Muscle layer of colon (tissue), 2 donors: Measurements from ENCODE around the gene MAST3.
A peak's percentile ranks its signal among the peaks of the same experiment; 100 is the strongest.
"Not testable (repeated sequence)": the region's sequence is repeated elsewhere in the genome, so short reads cannot be mapped to it uniquely, and the experiment has no call there.

Source experiments
- H3K27ac ChIP-seq: one replicate; pipeline ENCODE4 v1.7.0; 2013; ENCODE audit warnings: low read depth, mild to moderate bottlenecking, low read length, moderate library complexity
- H3K27me3 ChIP-seq, 2 donors: one replicate each; pipeline ENCODE4 v1.7.0; 2013; ENCODE audit warnings: low read length in 2 of 2, mild to moderate bottlenecking in 2 of 2; ENCODE audit not compliant: insufficient read depth in 2 of 2, control insufficient read depth in 1 of 2
- H3K36me3 ChIP-seq: one replicate; pipeline ENCODE4 v1.7.0; 2013; ENCODE audit warnings: mild to moderate bottlenecking, low read length; ENCODE audit not compliant: insufficient read depth
- H3K4me1 ChIP-seq: one replicate; pipeline ENCODE4 v1.7.0; 2013; ENCODE audit warnings: mild to moderate bottlenecking, low read length; ENCODE audit not compliant: insufficient read depth
- H3K4me3 ChIP-seq, 2 donors: one replicate each; pipeline ENCODE4 v1.7.0; 2013; ENCODE audit warnings: low read length in 2 of 2, low read depth in 1 of 2, mild to moderate bottlenecking in 1 of 2, moderate library complexity in 1 of 2
- H3K9ac ChIP-seq: one replicate; pipeline ENCODE4 v1.7.0; 2013; ENCODE audit warnings: low read length
- H3K9me3 ChIP-seq: one replicate; pipeline ENCODE4 v1.7.0; 2013; ENCODE audit warnings: mild to moderate bottlenecking, low read length
- donor health status: abdominal sarcoma.
- donor health status: Adenocarcinoma of cecum.

The MAST3 gene

GRCh38 chr19:18156841-18157464 is 59.4 kb downstream of the MAST3 start:
- Histone ChIP-seq H3K36me3 (peaks cover 8% of the 10 kb centered on the region), H3K9ac (no peak overlapping the region), H3K4me1 (peaks cover 40% of the 10 kb centered on the region), H3K27me3 (no peaks in the 10 kb centered on the region), H3K9me3 (no peaks in the 10 kb centered on the region), H3K27ac (peak overlapping the region; percentile 84), H3K4me3 (peak overlapping the region in 1 of 2 donors; percentile 8)

- Histone ChIP-seq H3K27ac (peak overlapping the region; percentile 68), H3K4me3 (no peak overlapping the region), H3K4me1 (peaks cover 40% of the 10 kb centered on the region), H3K36me3 (peaks cover 14% of the 10 kb centered on the region), H3K9ac (no peak overlapping the region), H3K9me3 (no peaks in the 10 kb centered on the region), H3K27me3 (no peaks in the 10 kb centered on the region)
Observed at GRCh38 chr19:18157465-18158063, 60.0 kb downstream of the MAST3 start.

- H3K27ac ChIP-seq, result no peak overlapping the region
- no peaks in the 10 kb centered on the region for H3K9me3 ChIP-seq
- no peak overlapping the region for H3K4me3 ChIP-seq
- H3K4me1 ChIP-seq, result peaks cover 40% of the 10 kb centered on the region
- no peak overlapping the region for H3K9ac ChIP-seq
- H3K36me3 ChIP-seq, result peaks cover 23% of the 10 kb centered on the region
- H3K27me3 ChIP-seq, result no peaks in the 10 kb centered on the region
Observed at GRCh38 chr19:18158467-18158866, 60.9 kb downstream of the MAST3 start.

- peaks cover 26% of the 10 kb centered on the region for H3K36me3 ChIP-seq
- not testable (repeated sequence) for H3K27me3 ChIP-seq, H3K27ac ChIP-seq, H3K9me3 ChIP-seq, H3K9ac ChIP-seq, H3K4me3 ChIP-seq
- H3K4me1 ChIP-seq, result peaks cover 37% of the 10 kb centered on the region
Observed at GRCh38 chr19:18159059-18159616, 61.6 kb downstream of the MAST3 start.

GRCh38 chr19:18159810-18160209 is 62.2 kb downstream of the MAST3 start:
- H3K27ac ChIP-seq, result no peak overlapping the region
- peaks cover 26% of the 10 kb centered on the region for H3K36me3 ChIP-seq
- H3K9ac ChIP-seq, result no peak overlapping the region
- no peaks in the 10 kb centered on the region for H3K27me3 ChIP-seq
- peaks cover 31% of the 10 kb centered on the region for H3K4me1 ChIP-seq
- no peaks in the 10 kb centered on the region for H3K9me3 ChIP-seq
- no peak overlapping the region for H3K4me3 ChIP-seq

GRCh38 chr19:18160493-18160970 is 63.0 kb downstream of the MAST3 start:
- Histone ChIP-seq H3K9ac (no peak overlapping the region), H3K27ac (peak overlapping the region; percentile 27), H3K4me1 (peaks cover 31% of the 10 kb centered on the region)

GRCh38 chr19:18160971-18161635 is 63.5 kb downstream of the MAST3 start:
- H3K9me3 ChIP-seq, result no peaks in the 10 kb centered on the region
- H3K9ac ChIP-seq, result peak overlapping the region; percentile 14
- peaks cover 31% of the 10 kb centered on the region for H3K4me1 ChIP-seq
- H3K27me3 ChIP-seq, result no peaks in the 10 kb centered on the region
- H3K27ac ChIP-seq, result peak overlapping the region; percentile 27
- peaks cover 31% of the 10 kb centered on the region for H3K36me3 ChIP-seq
- peak overlapping the region; percentile 20 to 35 for H3K4me3 ChIP-seq

More at GRCh38 chr19:18160493-18160970, 63.0 kb downstream of the MAST3 start:
- H3K27me3 ChIP-seq, result no peaks in the 10 kb centered on the region
- no peaks in the 10 kb centered on the region for H3K9me3 ChIP-seq
- H3K4me3 ChIP-seq, result peak overlapping the region; percentile 20 to 35
- H3K36me3 ChIP-seq, result peaks cover 27% of the 10 kb centered on the region

- H3K27ac ChIP-seq, result peak overlapping the region; percentile 21
- H3K27me3 ChIP-seq, result no peaks in the 10 kb centered on the region
- H3K36me3 ChIP-seq, result peaks cover 32% of the 10 kb centered on the region
- H3K9ac ChIP-seq, result peak overlapping the region; percentile 14
- peak overlapping the region in 1 of 2 donors; percentile 26 for H3K4me3 ChIP-seq
- peaks cover 27% of the 10 kb centered on the region for H3K4me1 ChIP-seq
- no peaks in the 10 kb centered on the region for H3K9me3 ChIP-seq
Observed at GRCh38 chr19:18161636-18162002, 64.0 kb downstream of the MAST3 start.

GRCh38 chr19:18164072-18164471 is 66.5 kb downstream of the MAST3 start:
- Histone ChIP-seq H3K9ac (no peak overlapping the region), H3K27me3 (no peaks in the 10 kb centered on the region), H3K9me3 (no peaks in the 10 kb centered on the region), H3K4me1 (peaks cover 13% of the 10 kb centered on the region), H3K36me3 (peaks cover 49% of the 10 kb centered on the region), H3K4me3 (no peak overlapping the region), H3K27ac (no peak overlapping the region)

GRCh38 chr19:18165794-18166544 is 68.4 kb downstream of the MAST3 start:
- Histone ChIP-seq H3K9ac (no peak overlapping the region), H3K27me3 (no peaks in the 10 kb centered on the region), H3K36me3 (peaks cover 54% of the 10 kb centered on the region)

GRCh38 chr19:18167011-18167410 is 69.4 kb downstream of the MAST3 start:
- Histone ChIP-seq H3K27me3 (no peaks in the 10 kb centered on the region), H3K4me1 (no peaks in the 10 kb centered on the region), H3K27ac (no peak overlapping the region), H3K36me3 (peaks cover 51% of the 10 kb centered on the region), H3K9me3 (no peaks in the 10 kb centered on the region), H3K9ac (no peak overlapping the region), H3K4me3 (no peak overlapping the region)

More at GRCh38 chr19:18165794-18166544, 68.4 kb downstream of the MAST3 start:
- Histone ChIP-seq H3K4me3 (no peak overlapping the region), H3K9me3 (no peaks in the 10 kb centered on the region), H3K27ac (no peak overlapping the region), H3K4me1 (peaks cover 6% of the 10 kb centered on the region)
